NT2/D1 (cell line): Measurements from ENCODE around the gene ABHD6.

Source experiments
- SUZ12 ChIP-seq: IDR thresholded peaks from 2 replicates; pipeline ENCODE4 v1.6.1; 2011; ENCODE audit not compliant: insufficient read length, insufficient read depth; ENCODE audit errors: extremely low read depth
- YY1 ChIP-seq: IDR thresholded peaks from 2 replicates; pipeline ENCODE4 v1.6.1; 2011; ENCODE audit not compliant: insufficient read length, insufficient read depth
- ZNF274 ChIP-seq: IDR thresholded peaks from 2 replicates; pipeline ENCODE4 v1.6.1; 2011; ENCODE audit warnings: mild to moderate bottlenecking, low read depth, low read length

DNA sequence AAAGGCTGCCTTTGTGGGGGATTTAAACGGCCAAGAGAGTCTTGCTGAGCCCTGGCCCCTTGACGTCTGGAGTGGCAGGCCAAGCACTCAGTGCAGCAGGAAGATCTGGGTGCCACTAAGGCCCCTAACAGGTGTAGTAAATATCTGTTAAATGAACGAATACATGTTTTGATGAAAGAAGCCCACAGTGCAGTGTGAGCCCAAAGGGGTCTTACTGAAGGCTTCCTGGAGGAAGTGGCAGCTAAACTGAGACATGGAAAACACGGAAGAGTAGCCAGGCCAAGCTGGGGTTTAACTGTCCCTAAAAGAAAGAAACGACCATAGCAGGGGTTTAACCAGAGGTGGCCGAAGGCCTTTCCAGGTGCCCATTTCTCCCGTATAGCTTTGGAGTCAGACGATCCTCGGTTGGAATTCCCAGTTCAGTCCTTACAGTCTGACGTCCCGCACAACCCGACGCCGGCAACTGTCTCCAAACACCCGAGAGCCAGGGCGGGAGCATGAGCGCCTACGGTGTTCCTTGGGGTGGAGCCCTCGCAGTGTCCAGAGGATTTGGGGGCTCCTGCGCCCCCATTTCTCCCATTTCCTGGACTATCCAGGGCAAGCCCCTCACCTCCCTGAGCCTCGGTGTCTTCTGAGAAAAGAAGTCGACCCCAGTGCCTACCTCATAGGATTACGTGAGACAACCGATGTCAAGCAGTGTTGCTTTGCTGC is 910 bp upstream of the ABHD6 start:
- TF ChIP-seq ZNF274 (no peak), YY1 (no peak), SUZ12 (no peak)
